ENCODE results near the gene NDUFA12. TPM values are rescaled to one million over a fixed set of nuclear protein-coding genes. Genes with fewer than 3 reads are reported as not detected.

NDUFA12 gene
- total RNA-seq, 6 experiments from 2014 or later, result 104 to 149 (median 140) TPM

GRCh38 chr12:94954948-94955592, 48.4 kb downstream of the NDUFA12 start:
- no peak for TF ChIP-seq CTCF (IDR thresholded peaks at IDR 0.05)
- Mint-ChIP-seq H3K27me3 (ENCODE audit: insufficient read depth) (peaks cover 24% of the 10 kb centered on the region), H3K9me3 (no peaks in the 10 kb centered on the region)

GRCh38 chr12:94954029-94954685, 49.3 kb downstream of the NDUFA12 start:
- Mint-ChIP-seq H3K27me3 (ENCODE audit: insufficient read depth) (peaks cover 22% of the 10 kb centered on the region), H3K36me3 (ENCODE audit: low read depth) (peaks cover 6% of the 10 kb centered on the region; the same call in 1 of the 2 replicates), H3K4me3 (no peak overlapping the region), H3K9me3 (no peaks in the 10 kb centered on the region), H3K27ac (no peak overlapping the region), H3K4me1 (ENCODE audit: low read depth) (peaks cover 12% of the 10 kb centered on the region; the same call in 1 of the 2 replicates)
- no peak for TF ChIP-seq CTCF (IDR thresholded peaks at IDR 0.05)
- peak; percentile 21 for DNase-seq

More at GRCh38 chr12:94954948-94955592, 48.4 kb downstream of the NDUFA12 start:
- no peak overlapping the region for H3K4me3 Mint-ChIP-seq
- H3K27ac Mint-ChIP-seq, result no peak overlapping the region
- no peak for DNase-seq
- H3K36me3 Mint-ChIP-seq (ENCODE audit: low read depth), result peaks cover 6% of the 10 kb centered on the region; the same call in 1 of the 2 replicates
- peaks cover 12% of the 10 kb centered on the region; the same call in 1 of the 2 replicates for H3K4me1 Mint-ChIP-seq (ENCODE audit: low read depth)

GRCh38 chr12:94952325-94952724, 51.2 kb downstream of the NDUFA12 start:
- no peak for TF ChIP-seq CTCF (IDR thresholded peaks at IDR 0.05)
- H3K27ac Mint-ChIP-seq, result no peak overlapping the region
- DNase-seq, result no peak

GRCh38 chr12:94951071-94951934, 52.2 kb downstream of the NDUFA12 start:
- Mint-ChIP-seq H3K27ac (no peak overlapping the region), H3K9me3 (no peaks in the 10 kb centered on the region), H3K27me3 (ENCODE audit: insufficient read depth) (peaks cover 28% of the 10 kb centered on the region), H3K4me3 (no peak overlapping the region), H3K36me3 (ENCODE audit: low read depth) (peaks cover 6% of the 10 kb centered on the region; the same call in 1 of the 2 replicates), H3K4me1 (ENCODE audit: low read depth) (peaks cover 12% of the 10 kb centered on the region; the same call in 1 of the 2 replicates)
- TF ChIP-seq CTCF (IDR thresholded peaks at IDR 0.05), result no peak
- DNase-seq, result no peak

More at GRCh38 chr12:94952325-94952724, 51.2 kb downstream of the NDUFA12 start:
- Mint-ChIP-seq H3K4me3 (no peak overlapping the region), H3K36me3 (ENCODE audit: low read depth) (peaks cover 6% of the 10 kb centered on the region; the same call in 1 of the 2 replicates), H3K4me1 (ENCODE audit: low read depth) (peaks cover 12% of the 10 kb centered on the region; the same call in 1 of the 2 replicates), H3K9me3 (no peaks in the 10 kb centered on the region), H3K27me3 (ENCODE audit: insufficient read depth) (peaks cover 24% of the 10 kb centered on the region)

GRCh38 chr12:94948232-94948810, 55.2 kb downstream of the NDUFA12 start:
- Mint-ChIP-seq H3K4me3 (no peak overlapping the region), H3K27ac (no peak overlapping the region), H3K9me3 (no peaks in the 10 kb centered on the region), H3K4me1 (ENCODE audit: low read depth) (peaks cover 10% of the 10 kb centered on the region; the same call in 1 of the 2 replicates), H3K36me3 (ENCODE audit: low read depth) (no peaks in the 10 kb centered on the region), H3K27me3 (ENCODE audit: insufficient read depth) (peaks cover 22% of the 10 kb centered on the region)
- no peak for DNase-seq
- TF ChIP-seq CTCF (IDR thresholded peaks at IDR 0.05), result no peak
